DMS114 treated with DMSO at 0.1 percent for 48 hours (cell line): ENCODE results near the gene APPL2.
"Not testable (repeated sequence)": the region's sequence is repeated elsewhere in the genome, so short reads cannot be mapped to it uniquely, and the experiment has no call there.

Source experiments
- DNase-seq: peaks from one replicate; lab custom pipeline; 2025; ENCODE audit not compliant: unreplicated experiment; lab: John Stamatoyannopoulos, UW

APPL2 gene

GRCh38 chr12:105257321-105257728 is 21.4 kb upstream of the APPL2 start:
- no peak for DNase-seq

- no peak for DNase-seq
These were observed 20.9 kb upstream of the APPL2 start for GRCh38 chr12:105256921-105257320.

- not testable (repeated sequence) for DNase-seq
These were observed 20.5 kb upstream of the APPL2 start for GRCh38 chr12:105256431-105256830.

DNA sequence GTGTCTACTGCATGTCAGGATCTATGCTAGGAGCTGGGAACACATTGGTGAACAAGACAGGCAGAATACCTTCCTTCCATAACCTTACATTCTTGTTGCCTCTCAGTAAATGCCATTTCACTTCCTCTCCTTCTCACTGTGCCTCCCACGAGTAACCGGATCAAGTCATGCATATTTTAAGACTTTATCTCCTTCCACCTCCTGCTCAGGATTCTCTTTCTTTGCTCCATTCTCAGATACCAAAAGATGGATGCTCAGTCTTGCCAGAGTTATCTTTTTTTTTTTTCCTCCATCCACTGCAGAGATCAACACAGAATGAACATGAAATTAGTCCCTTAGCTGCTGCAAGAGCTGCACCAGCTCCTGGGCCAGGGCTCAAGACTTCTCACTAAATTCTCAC is 20.0 kb upstream of the APPL2 start:
- DNase-seq, result no peak

DNA sequence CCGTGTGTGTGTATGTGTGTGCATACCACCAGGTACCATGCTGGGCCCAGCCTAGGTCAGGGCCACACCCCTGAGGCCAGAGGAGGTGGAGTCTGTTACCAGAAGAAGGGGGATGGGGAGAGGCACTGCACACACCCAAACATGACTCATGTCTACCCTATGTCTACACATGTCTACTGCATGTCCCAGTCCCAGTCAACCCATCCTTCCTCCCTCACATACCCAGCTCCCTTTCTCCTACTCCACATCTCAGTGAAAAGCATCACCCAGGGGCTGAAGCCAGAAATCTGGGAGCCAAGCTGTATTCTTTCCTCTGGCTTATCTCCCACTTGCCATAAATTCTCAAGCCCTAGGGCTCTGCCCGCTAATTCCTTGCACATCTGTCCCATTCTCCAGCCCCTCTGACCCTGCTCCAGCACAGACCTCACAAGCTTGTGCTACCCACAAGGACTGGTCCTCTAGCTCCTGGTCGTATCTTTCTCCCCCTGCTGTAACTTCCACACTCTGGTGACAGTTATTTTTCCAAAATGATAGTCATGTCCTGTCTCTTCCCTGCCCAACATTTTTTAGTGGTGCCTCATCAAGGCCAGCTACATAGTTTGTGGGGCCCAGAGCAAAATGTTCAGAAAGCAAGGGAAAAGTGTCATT is 18.0 kb upstream of the APPL2 start:
- no peak for DNase-seq

DNA sequence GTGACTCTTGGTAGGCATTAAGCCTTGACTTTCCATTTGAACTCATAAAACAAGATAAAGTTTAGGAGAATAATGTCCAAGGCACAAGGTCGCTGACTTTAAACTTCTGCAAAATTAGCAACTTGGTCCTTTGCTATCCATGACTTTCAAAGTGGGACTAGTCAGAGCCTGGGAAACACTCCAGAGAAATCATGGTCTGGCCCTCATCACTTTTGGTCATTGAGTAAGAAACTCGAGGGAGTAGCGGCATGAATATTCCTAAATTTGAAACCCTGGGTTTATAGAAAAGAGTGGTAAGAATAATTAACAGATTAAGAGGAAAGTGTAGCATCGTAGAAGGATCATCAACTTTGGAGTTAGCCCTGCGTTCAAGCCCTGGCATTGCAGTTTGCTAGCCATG is 16.9 kb upstream of the APPL2 start:
- DNase-seq, result no peak

GRCh38 chr12:105245776-105246427 is 9.9 kb upstream of the APPL2 start:
- not testable (repeated sequence) for DNase-seq

DNA sequence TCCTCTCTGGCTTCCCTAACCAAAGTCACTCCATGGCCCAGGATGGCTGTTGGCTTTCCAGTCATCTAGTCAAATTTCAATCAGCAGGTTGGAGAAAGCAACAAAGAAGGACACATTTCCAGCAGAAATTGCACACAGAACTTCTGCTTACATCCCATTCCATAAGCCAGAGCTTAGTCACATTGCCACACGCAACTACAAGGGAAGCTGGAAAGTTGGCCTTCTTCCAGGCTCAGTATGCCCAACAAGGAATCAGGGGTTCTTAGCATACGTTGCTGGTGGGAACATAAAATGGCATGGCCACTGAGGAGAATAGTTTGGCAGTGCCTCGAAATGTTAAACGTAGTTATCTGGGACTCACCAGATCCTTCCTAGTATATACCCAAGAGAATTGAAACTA is 9.3 kb upstream of the APPL2 start:
- no peak for DNase-seq

- DNase-seq, result no peak
These were observed 4.3 kb upstream of the APPL2 start for GRCh38 chr12:105240228-105240627.

DNA sequence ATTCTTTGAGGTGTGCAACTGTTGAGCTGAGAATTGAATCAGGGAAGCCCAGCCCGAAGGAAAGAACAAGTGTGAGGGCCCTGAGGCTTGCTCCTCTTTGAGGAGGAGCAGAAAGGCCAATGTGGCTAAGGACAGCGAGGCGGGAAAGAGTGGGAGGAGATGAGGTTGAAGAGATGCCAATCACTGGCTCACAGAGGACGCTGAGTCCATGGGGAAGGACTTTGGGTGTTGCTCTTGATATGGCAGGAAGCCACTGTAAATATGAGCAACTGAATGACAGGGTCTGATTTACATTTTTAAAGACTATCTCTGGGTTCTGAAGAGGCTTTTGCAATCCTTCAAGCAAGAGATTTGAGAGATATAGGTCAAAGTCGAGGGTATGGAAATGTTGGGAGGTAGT is 3.3 kb upstream of the APPL2 start:
- no peak for DNase-seq

- no peak for DNase-seq
These were observed 1.7 kb upstream of the APPL2 start for GRCh38 chr12:105237666-105238065.

DNA sequence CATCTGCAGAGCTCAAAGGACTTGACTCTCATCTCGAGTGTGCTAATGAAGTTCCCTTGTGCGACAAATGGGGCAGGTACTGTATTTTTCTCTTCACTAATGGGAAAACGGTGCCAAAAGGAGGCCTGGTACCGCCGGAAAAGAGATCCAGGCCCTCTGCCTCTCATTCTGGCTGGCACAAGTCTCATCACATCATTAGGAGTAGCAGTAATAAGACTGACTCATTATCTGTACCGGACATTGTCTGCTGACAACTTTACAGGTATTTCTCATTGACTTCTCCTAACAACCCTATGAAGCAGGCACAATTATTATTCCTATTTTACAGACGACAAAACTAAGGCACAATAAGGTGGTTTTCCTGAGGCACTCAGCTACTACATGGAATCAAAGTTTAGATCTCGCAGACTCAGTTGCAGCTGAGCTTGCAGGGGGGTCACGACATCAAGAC is 668 bp downstream of the APPL2 start:
- no peak for DNase-seq

GRCh38 chr12:105234197-105234596 is 1.8 kb downstream of the APPL2 start:
- DNase-seq, result no peak

- no peak for DNase-seq
These were observed 2.7 kb downstream of the APPL2 start for GRCh38 chr12:105233041-105233905.

- no peak for DNase-seq
These were observed 4.6 kb downstream of the APPL2 start for GRCh38 chr12:105231396-105231795.

GRCh38 chr12:105229371-105229770 is 6.6 kb downstream of the APPL2 start:
- no peak for DNase-seq

GRCh38 chr12:105228966-105229365 is 7.0 kb downstream of the APPL2 start:
- no peak for DNase-seq

- DNase-seq, result no peak
These were observed 7.5 kb downstream of the APPL2 start for GRCh38 chr12:105228494-105228893.

GRCh38 chr12:105227879-105228278 is 8.1 kb downstream of the APPL2 start:
- no peak for DNase-seq

GRCh38 chr12:105226219-105226618 is 9.8 kb downstream of the APPL2 start:
- no peak for DNase-seq

- DNase-seq, result no peak
These were observed 10.4 kb downstream of the APPL2 start for GRCh38 chr12:105225505-105226015.

DNA sequence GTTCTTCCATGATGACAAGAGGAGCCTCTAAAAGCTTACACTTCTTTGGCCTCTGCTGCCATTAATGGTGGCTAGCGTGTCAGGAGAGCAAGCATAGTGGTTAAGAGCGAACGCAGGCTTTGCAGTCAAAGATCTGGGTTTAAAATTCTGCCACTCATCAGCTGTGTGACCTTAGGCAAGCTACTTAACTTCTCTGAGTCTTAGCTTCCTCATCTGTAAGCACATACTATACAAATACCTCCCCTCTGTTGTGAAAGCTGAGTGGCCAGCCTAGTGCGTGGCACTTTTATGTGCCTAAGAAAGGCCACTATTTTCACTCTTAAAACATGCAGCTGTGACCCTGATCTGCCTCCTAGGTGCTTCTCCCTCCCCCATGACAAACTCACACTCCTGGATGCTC is 11.6 kb downstream of the APPL2 start:
- DNase-seq, result no peak
